HG02885 (cell line): ENCODE measurements around the gene ZNF239.
"Not testable (repeated sequence)": the region's sequence is repeated elsewhere in the genome, so short reads cannot be mapped to it uniquely, and the experiment has no call there.

Experiments
- ATAC-seq: cut with Tn5 transposase; IDR thresholded peaks from one replicate; pipeline ENCODE4 v1.9.1; 2021; ENCODE audit warnings: mild to moderate bottlenecking; ENCODE audit not compliant: unreplicated experiment, poor library complexity

ZNF239 gene

DNA sequence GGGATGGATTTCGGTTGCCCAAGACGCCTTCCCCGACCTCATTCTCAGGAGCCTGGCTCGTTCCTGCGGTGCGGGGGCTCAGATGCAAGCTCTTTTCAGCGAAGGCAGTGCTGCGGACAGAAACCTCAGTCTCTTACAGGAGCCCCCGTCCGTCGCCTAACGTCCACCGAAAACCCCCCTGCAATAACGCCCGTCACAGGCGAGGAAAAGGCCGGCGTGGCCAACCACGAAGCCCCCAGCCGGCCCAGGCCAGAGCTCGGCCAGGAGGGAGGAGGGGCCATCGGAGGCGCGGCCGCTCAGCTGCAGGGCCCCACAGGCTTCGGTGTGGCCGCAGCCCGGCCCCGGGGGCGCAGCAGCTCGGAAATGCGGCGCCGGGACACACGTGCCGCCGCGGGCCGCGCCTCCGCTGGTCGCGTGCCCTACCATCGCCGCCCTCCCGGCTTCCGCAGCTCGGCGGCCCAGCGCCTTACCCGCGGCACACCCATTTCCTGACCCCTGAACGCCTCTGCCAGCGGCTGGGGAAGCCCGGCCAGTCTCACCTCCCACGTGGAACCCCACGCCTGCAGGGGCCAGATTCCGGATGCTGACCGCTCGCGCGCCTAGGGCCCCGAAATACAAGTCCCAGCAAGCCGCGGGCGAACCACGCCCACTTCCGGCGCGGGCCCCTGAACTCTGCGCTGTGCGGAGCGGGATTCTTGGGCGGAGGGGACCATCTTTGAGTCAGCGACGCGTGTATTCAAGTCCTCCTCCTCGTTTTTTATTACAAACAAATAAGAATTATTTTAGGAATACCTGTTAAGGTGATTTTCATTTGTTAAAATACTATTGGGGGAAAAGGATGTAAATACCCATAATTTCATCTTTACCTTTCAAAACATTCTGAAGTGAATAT is at the start of gene ZNF239:
Gene ZNF239, minus strand, starts transcription at position 616 of the 892 bp plus-strand sequence. CDS start 16,537 bp downstream, outside the sequence.
- ATAC-seq: peak; percentile 98

DNA sequence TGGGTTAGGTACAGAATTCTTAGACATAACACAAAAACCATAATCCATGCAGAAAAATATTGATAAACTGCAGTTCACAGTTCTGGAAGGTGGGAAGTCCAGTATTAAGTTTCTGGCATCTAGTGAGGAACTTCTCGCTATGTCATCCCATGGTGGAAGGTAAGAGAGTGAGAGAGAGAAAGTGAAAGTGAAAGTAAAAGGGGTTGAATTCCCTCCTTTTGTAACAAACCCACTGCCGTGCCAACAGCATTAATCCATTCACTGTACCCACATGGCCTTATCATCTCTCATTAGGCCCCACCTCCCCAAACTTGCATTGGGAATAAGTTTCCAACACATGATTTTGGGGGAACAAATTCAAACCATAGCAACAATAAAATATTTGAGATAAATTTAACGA is 48.9 kb upstream of the ZNF239 start:
- no peak for ATAC-seq

DNA sequence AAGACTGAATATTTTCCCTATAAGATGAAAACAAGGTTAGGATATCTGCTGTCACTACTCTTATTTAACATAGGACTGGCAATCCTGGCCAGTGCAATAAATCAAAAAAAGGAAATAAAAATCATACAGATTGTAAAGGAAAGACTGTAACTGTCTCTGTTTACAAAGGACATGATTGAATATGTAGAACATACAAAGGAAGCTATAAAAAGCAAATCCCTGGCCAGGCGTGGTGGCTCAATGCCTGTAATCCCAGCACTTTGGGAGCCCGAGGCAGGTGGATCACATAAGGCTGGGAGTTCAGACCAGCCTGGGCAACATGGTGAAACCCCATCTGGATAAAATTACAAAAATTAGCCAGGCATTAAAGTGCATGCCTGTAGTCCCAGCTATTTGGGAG is 47.6 kb upstream of the ZNF239 start:
- ATAC-seq: no peak

DNA sequence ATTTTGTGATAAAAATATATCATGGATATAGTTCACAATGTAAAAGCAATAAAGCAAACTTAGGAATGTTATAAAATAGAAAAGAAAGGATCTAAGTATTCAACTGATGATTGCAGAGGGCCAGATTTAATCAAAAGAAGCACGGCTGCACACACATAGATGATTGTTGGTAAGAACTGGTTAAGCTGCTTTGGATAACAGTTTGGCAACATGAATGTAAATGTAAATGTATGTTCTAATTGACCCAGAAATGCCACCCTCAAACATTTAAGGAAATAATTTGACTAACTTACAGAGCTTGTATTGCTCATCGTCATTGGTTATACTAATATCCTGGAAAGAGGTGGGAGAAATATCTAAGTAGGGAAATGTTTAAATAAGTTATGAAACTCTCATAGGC is 45.0 kb upstream of the ZNF239 start:
- ATAC-seq: no peak

DNA sequence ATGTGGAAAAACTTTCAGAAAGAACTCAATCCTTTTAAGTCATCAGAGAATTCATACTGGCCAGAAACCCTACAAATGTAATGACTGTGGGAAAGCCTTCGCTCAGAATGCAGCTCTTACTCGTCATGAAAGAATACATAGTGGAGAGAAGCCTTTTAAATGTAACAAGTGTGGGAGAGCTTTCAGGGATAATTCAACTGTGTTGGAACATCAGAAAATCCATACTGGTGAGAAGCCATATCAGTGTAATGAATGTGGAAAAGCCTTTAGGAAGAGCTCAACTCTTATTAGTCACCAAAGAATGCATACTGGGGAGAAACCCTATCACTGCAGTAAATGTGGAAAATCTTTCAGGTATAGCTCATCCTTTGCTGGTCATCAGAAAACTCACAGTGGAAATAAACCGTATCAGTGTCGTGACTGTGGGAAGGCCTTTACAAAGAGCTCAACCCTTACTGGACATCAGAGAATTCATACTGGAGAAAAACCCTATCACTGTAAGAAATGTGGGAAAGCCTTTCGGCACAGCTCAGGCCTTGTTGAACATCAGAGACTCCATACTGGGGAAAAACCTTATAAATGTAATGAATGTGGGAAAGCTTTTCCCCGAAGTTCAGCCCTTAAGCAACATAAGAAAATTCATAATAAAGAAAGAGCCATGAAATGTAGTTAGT is 42.4 kb upstream of the ZNF239 start:
- no peak for ATAC-seq

DNA sequence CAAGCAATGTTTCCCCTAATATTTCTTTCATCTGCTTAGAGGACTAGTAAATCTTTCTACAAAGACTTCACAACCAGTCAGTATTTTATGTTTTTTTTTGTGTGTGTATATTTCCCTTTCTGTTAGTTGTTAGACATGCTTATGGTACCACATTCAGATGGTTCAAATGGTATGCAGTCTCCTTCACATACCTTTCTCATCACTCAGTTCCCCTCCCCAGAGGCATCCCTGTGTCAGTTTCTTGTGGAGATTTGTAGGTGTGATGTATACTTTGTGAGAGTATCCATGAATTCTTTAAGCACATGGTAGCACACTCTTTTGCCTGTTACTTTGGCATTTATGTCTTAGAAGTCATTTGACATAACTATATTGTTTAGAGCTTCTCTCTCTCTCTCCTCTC is 36.2 kb upstream of the ZNF239 start:
- ATAC-seq: no peak

DNA sequence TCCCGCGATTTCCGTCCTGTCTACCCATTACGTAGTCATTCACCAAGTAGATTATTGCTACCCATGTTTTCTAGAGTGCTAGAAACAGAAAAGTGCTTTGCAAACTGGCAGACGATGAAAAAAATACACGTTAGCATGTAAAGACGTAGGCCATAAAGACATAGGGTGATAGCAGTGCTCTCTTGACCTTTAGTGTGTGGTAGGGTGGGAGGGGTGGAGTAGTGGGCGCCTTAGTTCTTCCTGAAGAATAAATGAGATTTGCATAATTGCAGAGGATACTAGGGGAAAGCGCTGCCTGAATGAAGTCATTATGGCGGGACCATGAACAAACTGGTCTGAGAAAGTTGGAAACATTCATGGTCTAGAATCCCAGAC is 32.8 kb upstream of the ZNF239 start:
- no peak for ATAC-seq

DNA sequence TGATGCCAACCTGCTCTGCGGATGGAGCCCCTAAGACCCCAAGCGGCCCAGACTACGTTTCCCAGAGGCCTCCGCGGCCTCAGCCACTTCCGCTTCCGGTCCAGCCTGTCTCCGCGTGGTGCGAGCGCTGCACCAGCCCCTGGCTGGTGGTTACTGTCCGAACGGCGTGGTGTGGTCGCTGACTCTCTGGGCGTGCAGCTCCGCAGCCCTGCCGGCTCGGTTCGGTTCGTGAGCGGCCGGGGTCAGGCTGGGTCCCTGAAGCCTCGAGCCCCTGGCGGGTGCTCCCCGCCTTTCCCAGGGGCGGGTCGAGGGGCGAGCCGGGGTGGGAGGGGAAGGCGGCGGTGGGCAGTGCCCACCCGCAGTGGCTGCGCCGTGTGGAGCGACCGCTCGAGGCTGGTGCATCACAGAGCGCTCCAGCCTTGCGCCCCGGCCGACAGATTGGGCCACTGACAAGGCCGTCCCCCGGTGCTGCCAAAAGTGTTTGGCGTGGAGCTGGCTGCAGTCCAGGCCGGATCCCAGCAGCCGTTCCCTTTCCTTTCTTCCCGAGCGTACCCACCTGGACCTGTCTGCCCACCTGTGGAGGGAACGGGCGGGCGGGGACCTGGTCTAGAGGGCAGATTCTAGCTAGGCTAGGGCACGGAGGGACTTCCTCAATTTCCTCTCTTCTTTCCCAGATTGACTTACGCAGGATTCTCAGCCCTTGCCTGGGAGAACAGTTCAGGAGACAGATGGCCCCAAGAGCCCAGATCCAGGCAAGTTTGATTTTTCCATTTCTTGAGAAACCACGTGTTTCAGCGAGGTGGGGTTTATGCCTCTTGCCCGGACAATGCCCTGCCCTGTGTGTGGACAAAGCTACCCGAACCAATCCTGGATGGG is 32.1 kb upstream of the ZNF239 start, which contains the start of gene ZNF485:
Gene ZNF485, plus strand, starts transcription at position 116 of the 876 bp plus-strand sequence. Its CDS starts 613 bp downstream, at position 729.
- peak; percentile 99 for ATAC-seq

DNA sequence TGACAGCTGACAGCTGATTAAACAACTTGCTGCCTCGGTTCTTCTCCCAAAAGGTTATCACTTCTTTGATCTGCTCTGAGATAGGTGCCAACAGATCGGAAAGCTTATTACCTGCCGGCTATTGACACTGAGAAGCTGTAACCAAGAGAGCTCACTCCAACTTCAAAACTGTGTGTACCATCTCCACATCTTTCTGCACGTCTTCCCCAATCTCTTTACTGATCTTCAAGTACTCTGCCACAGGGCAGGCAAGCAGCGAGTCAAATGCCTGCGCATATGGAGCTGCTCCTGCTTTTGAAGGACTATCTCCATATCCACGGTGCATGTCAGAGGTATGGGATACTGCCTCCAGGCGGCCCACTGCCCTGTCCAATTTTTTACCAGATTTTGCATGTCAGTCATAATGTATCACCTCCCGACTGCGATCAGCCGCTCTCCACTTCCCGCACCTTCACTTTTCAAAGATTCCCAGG is 31.5 kb upstream of the ZNF239 start:
- ATAC-seq: peak; percentile 24

DNA sequence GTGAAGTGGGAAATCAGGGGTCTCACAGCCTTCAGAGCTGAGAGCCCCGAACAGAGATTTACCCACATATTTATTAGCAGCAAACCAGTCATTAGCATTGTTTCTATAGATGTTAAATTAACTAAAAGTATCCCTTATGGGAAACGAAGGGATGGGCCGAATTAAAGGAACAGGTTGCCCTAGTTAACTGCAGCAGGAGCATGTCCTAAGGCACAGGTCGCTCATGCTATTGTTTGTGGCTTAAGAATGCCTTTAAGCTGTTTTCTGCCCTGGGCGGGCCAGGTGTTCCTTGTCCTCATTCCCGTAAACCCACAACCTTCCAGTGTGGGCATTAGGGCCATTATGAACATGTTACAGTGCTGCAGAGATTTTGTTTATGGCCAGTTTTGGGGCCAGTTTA is 27.2 kb upstream of the ZNF239 start:
- ATAC-seq: not testable (repeated sequence)

DNA sequence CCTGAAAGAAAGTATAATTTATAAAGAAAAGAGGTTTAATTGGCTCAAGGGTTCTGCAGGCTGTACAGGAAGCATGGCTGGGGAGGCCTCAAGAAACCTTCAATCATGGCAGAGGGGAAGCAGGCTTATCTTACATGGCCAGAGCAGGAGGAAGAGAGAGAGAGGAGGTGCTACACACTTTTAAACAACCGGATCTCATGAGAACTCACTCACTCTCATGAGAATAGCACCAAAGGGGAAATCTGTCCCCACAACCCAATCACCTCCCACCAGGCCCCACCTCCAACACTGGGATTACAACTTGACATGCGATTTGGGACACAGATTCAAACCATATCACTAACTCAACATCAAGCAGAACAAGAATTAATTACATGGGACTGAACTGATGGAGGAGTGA is 24.9 kb upstream of the ZNF239 start:
- no peak for ATAC-seq

DNA sequence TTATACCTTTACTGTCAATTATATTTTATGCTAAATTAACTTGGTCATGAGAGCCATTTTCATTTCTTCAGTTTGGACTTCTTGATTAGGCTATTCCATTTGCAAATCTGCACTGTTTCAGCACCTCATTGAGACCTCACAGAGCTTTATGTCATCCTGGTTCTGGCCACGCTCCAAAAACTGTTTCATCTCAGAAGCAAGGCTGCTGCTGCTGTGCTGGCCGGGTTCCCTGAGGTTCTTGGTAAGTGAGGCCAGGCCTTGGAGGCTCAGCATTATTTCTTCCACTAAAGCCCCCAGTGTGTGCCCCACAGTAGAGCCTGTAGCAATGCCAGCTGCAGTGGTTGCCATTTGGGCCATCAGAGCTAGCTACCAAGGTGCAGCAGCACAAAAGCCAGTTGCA is 24.0 kb upstream of the ZNF239 start:
- ATAC-seq: no peak

DNA sequence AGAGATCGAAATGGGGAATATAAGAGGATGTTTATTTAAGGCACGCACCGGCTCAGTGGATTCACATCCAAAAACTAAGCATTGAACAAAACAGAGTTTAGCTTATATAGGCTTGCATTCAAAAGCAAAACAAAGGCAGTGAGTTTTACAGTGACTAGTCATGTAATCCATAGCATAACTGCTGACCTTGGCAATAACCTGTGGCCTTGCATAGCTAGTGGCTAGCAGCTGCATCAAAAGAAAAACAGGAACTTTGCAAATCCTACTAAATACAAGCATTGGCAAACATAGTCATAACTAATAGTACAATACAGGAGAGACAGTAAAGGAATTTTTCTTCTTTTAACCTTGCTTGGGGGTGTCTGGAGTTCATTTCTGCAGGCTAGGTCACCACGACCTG is 22.1 kb upstream of the ZNF239 start:
- ATAC-seq: no peak

DNA sequence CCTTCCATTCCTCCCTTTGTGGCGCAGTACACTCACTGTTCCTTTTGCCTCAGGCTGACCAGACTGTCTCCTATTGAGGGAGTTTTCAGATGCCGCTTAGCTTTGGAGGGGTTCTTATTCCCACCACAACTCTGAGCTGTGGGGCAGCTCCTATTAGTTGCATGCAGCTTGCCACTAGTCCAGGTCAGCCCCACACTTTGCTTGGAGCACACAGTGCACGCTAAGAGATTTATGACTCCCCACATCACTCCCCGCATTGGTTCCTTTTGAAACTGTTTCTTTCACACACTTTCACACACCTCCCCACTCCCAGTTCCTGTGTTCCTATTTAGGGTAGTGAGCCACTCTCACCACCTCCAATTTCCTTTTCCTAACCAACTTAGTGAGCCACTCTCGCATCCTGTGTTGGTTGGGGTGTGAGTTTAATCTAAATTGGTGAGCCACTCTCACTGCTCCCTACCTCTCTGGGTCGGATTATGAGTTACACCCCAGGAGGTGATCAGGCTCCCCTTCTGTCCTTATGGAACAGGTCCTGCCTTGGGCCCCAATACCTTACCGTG is 21.4 kb upstream of the ZNF239 start:
- peak; percentile 64 for ATAC-seq

DNA sequence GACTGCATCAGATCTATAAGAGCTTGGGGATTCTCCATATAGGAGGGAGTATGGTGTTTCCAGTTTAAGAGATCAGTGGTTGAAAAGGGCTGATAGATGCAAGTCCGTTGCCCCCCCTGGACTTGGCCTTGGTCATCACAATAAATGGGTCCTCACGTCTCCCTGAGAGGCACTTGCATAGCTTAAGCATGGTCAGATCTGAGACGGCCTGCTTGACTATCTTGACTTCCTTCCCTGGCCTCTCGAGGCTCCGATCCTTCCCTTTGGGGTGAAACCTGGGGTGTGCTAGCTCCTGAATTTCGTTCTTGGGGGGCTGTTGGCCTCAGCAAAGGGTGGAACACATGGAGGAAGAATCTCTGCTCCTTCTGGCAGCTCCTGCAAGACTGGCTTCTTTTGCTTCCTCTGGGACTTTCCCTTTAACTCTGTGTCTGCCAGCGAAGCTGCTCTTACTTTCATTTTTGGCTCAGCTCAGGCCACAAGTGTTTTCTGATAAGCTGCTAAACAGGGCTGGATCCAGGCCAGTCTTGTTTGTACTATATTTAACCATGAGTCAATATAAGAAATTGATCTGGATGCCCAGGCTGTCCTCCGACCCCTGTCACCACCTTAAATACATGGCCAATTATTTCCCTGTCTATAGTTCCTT is 20.7 kb upstream of the ZNF239 start:
- ATAC-seq: peak; percentile 91

DNA sequence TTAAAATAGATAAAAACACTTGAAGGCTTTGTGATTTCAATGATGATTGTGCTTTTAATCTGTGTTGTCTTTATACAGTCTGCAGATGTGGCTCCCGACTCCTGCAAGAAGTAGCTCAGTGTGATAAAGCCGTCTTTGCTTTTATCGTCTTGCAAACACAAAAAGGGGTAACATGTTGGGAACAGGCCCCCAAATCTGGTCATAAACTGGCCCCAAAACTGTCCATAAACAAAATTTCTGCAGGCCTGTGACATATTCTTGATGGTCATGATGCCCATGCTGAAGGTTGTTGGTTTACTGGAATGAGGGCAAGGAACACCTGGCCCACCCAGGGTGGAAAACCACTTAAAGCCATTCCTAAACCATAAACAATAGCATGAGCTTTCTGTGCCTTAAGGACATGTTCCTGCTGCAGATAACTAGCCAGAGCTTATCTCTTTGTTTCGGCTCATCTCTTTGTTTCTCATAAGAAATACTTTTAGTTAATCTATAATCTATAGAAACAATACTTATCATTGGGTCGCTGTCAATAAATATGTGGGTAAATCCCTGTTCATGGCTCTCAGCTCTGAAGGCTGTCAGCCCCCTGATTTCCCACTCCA is 17.0 kb upstream of the ZNF239 start:
- ATAC-seq: no peak

DNA sequence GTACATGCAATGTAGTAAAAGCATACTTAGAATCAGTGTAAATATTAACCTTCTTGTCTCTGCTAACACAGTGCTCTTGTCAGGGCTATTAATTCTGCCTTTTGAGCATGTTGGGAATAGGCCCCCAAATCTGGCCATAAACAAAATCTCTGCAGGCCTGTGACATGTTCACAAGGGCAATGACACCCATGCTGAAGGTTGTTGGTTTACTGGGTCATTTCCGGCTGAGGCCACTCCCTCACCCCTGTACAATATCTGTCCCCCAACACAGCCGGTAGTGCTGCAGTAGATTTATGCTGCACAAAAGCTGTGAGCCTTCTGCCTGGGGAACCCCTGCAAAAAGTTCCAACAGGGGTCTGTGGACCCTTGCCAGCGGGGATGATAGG is 12.3 kb upstream of the ZNF239 start:
- not testable (repeated sequence) for ATAC-seq

DNA sequence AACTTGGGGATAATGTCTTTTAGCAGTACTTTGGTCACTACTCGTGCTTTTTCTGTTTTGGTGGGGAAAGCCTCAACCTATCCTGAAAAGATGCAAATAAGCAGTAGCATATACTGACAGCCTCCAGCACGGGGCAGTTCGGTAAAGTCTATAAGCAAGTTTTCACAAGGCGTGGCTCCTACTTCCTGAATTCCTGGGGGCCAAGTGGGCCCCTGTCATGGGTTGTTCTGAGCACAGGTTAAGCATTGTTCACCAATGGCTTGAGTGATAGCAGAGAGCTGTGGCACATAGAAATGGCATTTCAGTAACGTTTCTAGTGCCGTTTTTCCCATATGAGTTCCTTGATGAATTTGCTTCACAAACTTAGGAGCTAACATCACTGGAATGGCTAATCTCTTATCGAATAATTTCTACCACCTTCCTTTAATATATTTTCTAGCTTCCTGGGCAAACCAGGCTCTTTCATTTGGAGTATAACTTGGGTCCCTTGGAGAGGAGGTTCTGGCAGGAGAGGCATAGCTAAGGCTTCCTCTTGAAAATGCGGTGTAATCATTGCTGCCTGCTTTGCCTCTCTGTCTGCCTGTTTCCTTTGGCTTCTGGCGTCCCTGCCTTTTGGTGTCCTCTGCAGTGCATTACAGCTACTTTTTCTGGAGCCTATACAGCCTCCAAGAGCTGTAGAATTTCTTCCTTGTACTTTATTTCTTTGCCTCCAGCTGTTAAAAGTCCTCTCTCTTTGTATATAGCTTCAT is 11.7 kb upstream of the ZNF239 start:
- no peak for ATAC-seq

DNA sequence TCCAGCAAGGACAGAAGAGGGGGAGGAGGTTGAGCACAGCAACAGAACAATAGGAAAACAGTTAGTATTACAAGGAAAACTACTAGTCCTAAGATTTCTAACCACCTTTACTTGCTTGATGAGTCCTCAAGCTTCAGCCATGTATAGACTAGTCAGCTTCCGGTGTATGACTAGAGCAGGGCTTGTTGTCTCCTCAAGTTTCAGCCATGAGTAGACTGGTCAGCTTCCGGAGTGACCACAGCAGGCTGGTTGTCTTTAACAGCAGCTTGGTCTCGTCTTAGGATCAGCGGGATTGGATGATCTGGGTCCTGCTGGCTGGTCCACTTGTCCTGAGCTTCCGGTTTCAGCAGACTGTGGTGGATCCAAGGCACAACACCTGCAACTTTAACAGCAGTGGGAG is 10.6 kb upstream of the ZNF239 start:
- ATAC-seq: no peak
